ENCODE results near the gene JCAD. TPM values are rescaled to one million over a fixed set of nuclear protein-coding genes. Genes with fewer than 3 reads are reported as not detected.

The JCAD gene
- total and polyA plus RNA-seq, 12 donors, result 10.5 to 53.5 (median 22.2) TPM

- Histone ChIP-seq H3K4me3 (no peak overlapping the region), H3K27me3 (no peaks in the 10 kb centered on the region), H3K4me1 (replicated peaks in 1 of 2) (peaks cover 4 to 10% of the 10 kb centered on the region in 2 donors), H3K9me3 (replicated peaks in 1 of 3) (no peaks in the 10 kb centered on the region), H3K27ac (no peak overlapping the region), H3K36me3 (replicated peaks in 1 of 2) (no peaks in the 10 kb centered on the region)
- intact Hi-C loops (cut with DNase I), result no loop called here
- TF ChIP-seq, protein P1, sequence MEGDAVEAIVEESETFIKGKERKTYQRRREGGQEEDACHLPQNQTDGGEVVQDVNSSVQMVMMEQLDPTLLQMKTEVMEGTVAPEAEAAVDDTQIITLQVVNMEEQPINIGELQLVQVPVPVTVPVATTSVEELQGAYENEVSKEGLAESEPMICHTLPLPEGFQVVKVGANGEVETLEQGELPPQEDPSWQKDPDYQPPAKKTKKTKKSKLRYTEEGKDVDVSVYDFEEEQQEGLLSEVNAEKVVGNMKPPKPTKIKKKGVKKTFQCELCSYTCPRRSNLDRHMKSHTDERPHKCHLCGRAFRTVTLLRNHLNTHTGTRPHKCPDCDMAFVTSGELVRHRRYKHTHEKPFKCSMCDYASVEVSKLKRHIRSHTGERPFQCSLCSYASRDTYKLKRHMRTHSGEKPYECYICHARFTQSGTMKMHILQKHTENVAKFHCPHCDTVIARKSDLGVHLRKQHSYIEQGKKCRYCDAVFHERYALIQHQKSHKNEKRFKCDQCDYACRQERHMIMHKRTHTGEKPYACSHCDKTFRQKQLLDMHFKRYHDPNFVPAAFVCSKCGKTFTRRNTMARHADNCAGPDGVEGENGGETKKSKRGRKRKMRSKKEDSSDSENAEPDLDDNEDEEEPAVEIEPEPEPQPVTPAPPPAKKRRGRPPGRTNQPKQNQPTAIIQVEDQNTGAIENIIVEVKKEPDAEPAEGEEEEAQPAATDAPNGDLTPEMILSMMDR (IDR thresholded peaks at IDR 0.05), result no peak
- TF ChIP-seq POLR2A (IDR thresholded peaks at IDR 0.05), result no peak
- DNase-seq, result no peak
- WGBS, 4 donors, result 64 to 96% (median 75%) methylated on average over 4 of the region's 4 CpGs
Measured at GRCh38 chr10:29977171-29977570, 82.2 kb downstream of the JCAD start.

DNA sequence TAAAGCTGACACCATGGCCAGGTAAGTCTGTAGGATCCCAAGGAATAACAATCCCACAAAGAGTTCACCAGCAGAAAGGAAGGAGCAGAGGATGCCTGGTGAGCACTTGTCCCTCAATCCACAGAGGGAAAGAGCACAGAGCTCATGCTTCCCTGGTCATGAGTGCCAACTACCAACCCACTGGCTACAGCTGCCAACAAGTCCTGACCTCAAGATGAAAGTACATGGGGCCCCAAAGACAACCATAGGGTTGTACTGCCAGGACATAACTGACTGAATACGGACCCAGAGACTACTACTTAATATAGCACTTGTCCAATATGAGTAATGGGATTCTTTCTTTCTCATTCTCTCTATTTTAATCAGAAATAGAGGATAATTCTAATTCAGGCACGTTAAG is 83.3 kb downstream of the JCAD start:
- Histone ChIP-seq H3K27me3 (no peaks in the 10 kb centered on the region), H3K36me3 (replicated peaks in 1 of 2) (no peaks in the 10 kb centered on the region), H3K27ac (no peak overlapping the region), H3K4me3 (no peak overlapping the region), H3K4me1 (replicated peaks in 1 of 2) (peaks cover 4 to 10% of the 10 kb centered on the region in 2 donors), H3K9me3 (replicated peaks in 1 of 3) (no peaks in the 10 kb centered on the region)
- TF ChIP-seq, protein P1 (IDR thresholded peaks at IDR 0.05), result no peak
- no peak for TF ChIP-seq POLR2A (IDR thresholded peaks at IDR 0.05)
- intact Hi-C loops (cut with DNase I), result no loop called here
- DNase-seq, result no peak
- WGBS, 4 donors, result 45 to 64% (median 54%) methylated on average over 2 of the region's 2 CpGs

GRCh38 chr10:29974773-29975172 is 84.6 kb downstream of the JCAD start:
- Histone ChIP-seq H3K27me3 (no peaks in the 10 kb centered on the region), H3K4me1 (replicated peaks in 1 of 2) (peaks cover 4 to 10% of the 10 kb centered on the region in 2 donors), H3K36me3 (replicated peaks in 1 of 2) (no peaks in the 10 kb centered on the region), H3K4me3 (no peak overlapping the region), H3K27ac (no peak overlapping the region), H3K9me3 (replicated peaks in 1 of 3) (no peaks in the 10 kb centered on the region)
- no peak for TF ChIP-seq POLR2A (IDR thresholded peaks at IDR 0.05)
- TF ChIP-seq, protein P1 (IDR thresholded peaks at IDR 0.05), result no peak
- intact Hi-C loops (cut with DNase I), result no loop called here
- WGBS, 4 donors, result 54 to 89% (median 79%) methylated on average over 3 of the region's 3 CpGs
- DNase-seq, result no peak

GRCh38 chr10:29973921-29974320 is 85.5 kb downstream of the JCAD start:
- no peak overlapping the region for H3K27ac ChIP-seq
- TF ChIP-seq, protein P1 (IDR thresholded peaks at IDR 0.05), result no peak
- TF ChIP-seq POLR2A (IDR thresholded peaks at IDR 0.05), result no peak
- no peaks in the 10 kb centered on the region for H3K36me3 ChIP-seq (replicated peaks in 1 of 2)
- H3K4me3 ChIP-seq, result no peak overlapping the region
- intact Hi-C loops (cut with DNase I), result no loop called here
- 79 to 96% (median 86%) methylated on average over 5 of the region's 5 CpGs for WGBS, 4 donors
- no peaks in the 10 kb centered on the region for H3K9me3 ChIP-seq (replicated peaks in 1 of 3)
- H3K4me1 ChIP-seq (replicated peaks in 1 of 2), result peaks cover 0 to 16% of the 10 kb centered on the region in 2 donors
- no peaks in the 10 kb centered on the region for H3K27me3 ChIP-seq
- DNase-seq, result no peak

Data from adrenal gland (tissue), 12 donors.